Posterior cingulate gyrus (tissue), 11 donors: ENCODE measurements around the gene LGALS14.
"Not testable (repeated sequence)": the region's sequence is repeated elsewhere in the genome, so short reads cannot be mapped to it uniquely, and the experiment has no call there.

Experiments
- DNase-seq, 10 donors: peaks; one replicate each; pipeline versions ENCODE4 v3.0.0 to v3.0.0-alpha.2; 2020 to 2021; ENCODE audit warnings: mixed read lengths in 3 of 10
- intact Hi-C: fragments of 100-400 bp; cut with DNase I; formaldehyde crosslinking; loops from one replicate; pipeline ENCODE4 v1.15.1; 2023

LGALS14 gene

GRCh38 chr19:39704181-39705044, at the start of gene LGALS14:
Gene LGALS14, plus strand, starts transcription at chr19:39704481. Its CDS starts 48 bp downstream, at chr19:39704529.
- intact Hi-C loops: no loop called here
- no peak for DNase-seq

- no peak for DNase-seq
- intact Hi-C loops: no loop called here
These were observed 48.7 kb upstream of the LGALS14 start, which contains the start of gene LGALS16 for GRCh38 chr19:39655613-39656012. Gene LGALS16, plus strand, starts transcription at chr19:39655913. Its CDS starts 49 bp downstream, at chr19:39655962.

GRCh38 chr19:39659791-39660190, 44.5 kb upstream of the LGALS14 start:
- intact Hi-C loops: no loop called here
- DNase-seq: no peak

- DNase-seq: no peak
- intact Hi-C loops: no loop called here
These were observed 43.6 kb upstream of the LGALS14 start for GRCh38 chr19:39660661-39661060.

GRCh38 chr19:39661565-39661964, 42.7 kb upstream of the LGALS14 start:
- intact Hi-C loops: no loop called here
- DNase-seq: no peak

- DNase-seq, intact Hi-C loops: not testable (repeated sequence)
These were observed 34.4 kb upstream of the LGALS14 start for GRCh38 chr19:39669860-39670259.

GRCh38 chr19:39670998-39671397, 33.3 kb upstream of the LGALS14 start:
- DNase-seq: no peak
- intact Hi-C loops: no loop called here

GRCh38 chr19:39671739-39672363, 32.4 kb upstream of the LGALS14 start:
- peak in 2 of 10 donors; percentile 12 to 23 for DNase-seq

GRCh38 chr19:39672473-39672872, 31.8 kb upstream of the LGALS14 start:
- DNase-seq: no peak

More at GRCh38 chr19:39671739-39672363, 32.4 kb upstream of the LGALS14 start:
- intact Hi-C loops: loop anchor here (1.0 kb wide), 1 partner anchor 121 kb away; no protein-coding TSS in a partner anchor

GRCh38 chr19:39673862-39674261, 30.4 kb upstream of the LGALS14 start:
- DNase-seq, intact Hi-C loops: not testable (repeated sequence)

More at GRCh38 chr19:39672473-39672872, 31.8 kb upstream of the LGALS14 start:
- intact Hi-C loops: loop anchor here (1.0 kb wide), 1 partner anchor 121 kb away; no protein-coding TSS in a partner anchor

GRCh38 chr19:39676004-39676403, 28.3 kb upstream of the LGALS14 start:
- no peak for DNase-seq
- intact Hi-C loops: no loop called here

- no peak for DNase-seq
- intact Hi-C loops: no loop called here
These were observed 26.1 kb upstream of the LGALS14 start for GRCh38 chr19:39677961-39678889.

- intact Hi-C loops: no loop called here
These were observed 25.1 kb upstream of the LGALS14 start for GRCh38 chr19:39679056-39679790.

GRCh38 chr19:39679791-39680168, 24.5 kb upstream of the LGALS14 start:
- intact Hi-C loops: no loop called here
- DNase-seq: peak in 2 of 10 donors; percentile 42 to 76

More at GRCh38 chr19:39679056-39679790, 25.1 kb upstream of the LGALS14 start:
- DNase-seq: no peak

GRCh38 chr19:39680593-39680992, 23.7 kb upstream of the LGALS14 start:
- intact Hi-C loops: no loop called here
- no peak for DNase-seq

GRCh38 chr19:39681416-39681815, 22.9 kb upstream of the LGALS14 start:
- no peak for DNase-seq
- intact Hi-C loops: no loop called here

GRCh38 chr19:39684267-39684666, 20.0 kb upstream of the LGALS14 start:
- DNase-seq: no peak
- intact Hi-C loops: no loop called here

- intact Hi-C loops: no loop called here
- no peak for DNase-seq
These were observed 17.5 kb upstream of the LGALS14 start for GRCh38 chr19:39686739-39687138.

- DNase-seq, intact Hi-C loops: not testable (repeated sequence)
These were observed 15.6 kb upstream of the LGALS14 start for GRCh38 chr19:39688637-39689036.

- no peak for DNase-seq
- intact Hi-C loops: no loop called here
These were observed 12.1 kb upstream of the LGALS14 start for GRCh38 chr19:39692166-39692565.
